Measurements from ENCODE around the gene TOX2.

The TOX2 gene

DNA sequence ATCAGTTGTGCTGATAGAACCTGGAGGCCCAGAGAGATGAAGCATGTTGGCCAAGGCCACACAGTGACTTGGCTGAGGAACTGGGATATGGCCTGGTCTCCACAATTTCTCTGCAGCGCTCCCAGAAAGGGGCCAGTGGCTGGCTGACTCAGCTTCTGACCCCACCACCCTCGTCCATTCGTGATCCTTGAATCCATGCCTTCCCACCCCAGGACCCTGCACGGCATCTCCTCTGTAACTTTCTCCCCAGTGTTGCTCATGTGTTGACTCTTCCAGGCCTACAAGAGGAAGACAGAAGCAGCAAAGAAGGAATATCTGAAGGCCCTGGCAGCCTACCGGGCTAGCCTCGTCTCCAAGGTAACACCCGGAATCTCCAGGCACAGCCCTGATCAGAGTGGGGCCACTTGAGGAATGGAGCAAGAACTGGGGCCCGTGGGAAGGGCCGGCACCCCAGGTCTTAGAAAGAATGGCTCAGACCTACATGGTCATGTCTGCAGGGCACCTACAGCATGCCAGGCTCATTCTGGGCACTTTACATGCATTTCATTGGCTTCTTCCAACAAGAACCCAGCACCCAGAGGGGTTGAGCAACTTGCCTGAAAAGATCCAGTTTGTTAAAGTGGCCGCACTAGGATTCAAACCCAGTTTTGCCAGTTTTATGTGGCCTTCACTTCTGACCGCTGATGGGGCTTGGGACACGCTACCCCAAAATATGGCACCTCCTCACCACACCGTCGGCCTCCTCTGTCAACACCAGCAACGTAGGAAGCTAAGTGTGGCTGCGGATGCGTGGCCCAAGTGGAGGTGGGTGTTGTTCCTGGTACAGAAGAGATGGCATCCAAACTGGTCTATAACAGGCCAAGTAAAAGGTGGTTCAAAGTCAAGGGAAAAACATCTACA, 150.1 kb downstream of the TOX2 start:
- no peak for DNase-seq (ENCODE audit: low spot score)

DNA sequence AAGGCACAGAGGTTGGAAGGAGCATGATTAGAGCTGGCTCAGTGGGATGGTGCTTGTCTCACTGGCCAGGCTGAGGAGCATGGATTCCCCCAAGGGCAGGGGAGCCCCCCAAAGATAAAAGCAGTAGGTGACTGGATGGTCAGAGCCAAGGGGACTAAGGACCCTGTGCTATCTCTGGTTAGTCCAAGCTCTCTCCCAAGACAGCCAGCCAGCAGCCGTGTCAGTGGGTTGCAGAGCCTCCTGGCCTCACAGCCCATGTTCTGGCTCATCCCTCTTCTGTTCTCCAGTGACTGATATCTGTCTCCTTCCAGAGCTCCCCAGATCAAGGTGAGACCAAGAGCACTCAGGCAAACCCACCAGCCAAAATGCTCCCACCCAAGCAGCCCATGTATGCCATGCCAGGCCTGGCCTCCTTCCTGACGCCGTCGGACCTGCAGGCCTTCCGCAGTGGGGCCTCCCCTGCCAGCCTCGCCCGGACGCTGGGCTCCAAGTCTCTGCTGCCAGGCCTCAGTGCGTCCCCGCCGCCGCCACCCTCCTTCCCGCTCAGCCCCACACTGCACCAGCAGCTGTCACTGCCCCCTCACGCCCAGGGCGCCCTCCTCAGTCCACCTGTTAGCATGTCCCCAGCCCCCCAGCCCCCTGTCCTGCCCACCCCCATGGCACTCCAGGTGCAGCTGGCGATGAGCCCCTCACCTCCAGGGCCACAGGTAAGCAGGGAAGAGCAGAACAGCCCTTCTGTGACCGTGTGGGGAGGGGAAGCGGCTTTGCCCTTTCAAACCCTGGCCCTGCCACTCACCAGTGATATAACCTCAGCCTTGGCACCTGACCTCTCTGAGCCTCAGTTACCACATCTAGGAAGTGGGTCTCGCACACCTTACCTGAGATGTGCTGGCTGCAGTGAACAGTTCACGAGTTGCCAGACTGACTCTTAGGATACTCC, 151.0 kb downstream of the TOX2 start:
- DNase-seq (ENCODE audit: low spot score) = no peak

DNA sequence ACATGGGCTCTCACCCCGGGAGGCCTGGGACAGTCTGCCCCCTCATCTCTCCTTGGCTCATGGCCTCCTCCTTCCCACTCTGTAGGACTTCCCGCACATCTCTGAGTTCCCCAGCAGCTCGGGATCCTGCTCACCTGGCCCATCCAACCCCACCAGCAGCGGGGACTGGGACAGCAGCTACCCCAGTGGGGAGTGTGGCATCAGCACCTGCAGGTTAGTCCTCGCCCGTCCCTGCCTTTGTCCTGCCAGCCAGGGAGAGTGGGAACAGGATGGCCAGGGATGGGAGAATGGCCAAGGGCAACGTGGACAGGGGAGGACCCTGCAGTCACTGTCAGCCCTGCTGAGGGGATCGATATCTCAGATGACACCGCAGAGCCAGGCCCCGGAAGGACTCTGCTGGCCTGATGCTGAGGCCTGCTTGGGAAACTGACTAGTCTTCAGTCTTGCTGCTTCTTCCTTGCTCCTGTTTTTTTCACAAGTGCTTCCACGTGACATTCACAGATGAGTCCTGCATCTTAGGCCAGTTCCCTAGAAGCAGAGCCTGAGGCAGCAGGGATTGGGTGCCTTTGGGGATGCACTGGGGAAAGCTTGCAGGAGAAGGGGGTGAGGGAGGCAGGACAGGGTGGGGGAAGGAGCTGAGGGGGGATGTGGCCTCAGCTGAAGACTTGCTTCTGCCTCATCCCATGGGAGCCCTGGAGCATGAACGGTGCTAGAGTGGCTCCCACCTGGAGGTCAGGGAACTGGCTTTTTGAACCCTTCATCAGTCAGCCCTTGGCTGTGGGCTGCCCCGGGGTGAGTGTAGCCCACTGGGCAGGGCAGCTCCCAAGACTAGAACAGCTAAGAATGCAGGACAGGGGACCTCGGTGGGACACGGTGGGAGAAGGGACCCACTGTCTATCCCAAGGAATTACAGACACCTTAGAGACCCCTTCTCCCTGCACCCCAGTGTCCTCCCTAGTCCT, 152.3 kb downstream of the TOX2 start:
- DNase-seq (ENCODE audit: low spot score) = no peak

DNA sequence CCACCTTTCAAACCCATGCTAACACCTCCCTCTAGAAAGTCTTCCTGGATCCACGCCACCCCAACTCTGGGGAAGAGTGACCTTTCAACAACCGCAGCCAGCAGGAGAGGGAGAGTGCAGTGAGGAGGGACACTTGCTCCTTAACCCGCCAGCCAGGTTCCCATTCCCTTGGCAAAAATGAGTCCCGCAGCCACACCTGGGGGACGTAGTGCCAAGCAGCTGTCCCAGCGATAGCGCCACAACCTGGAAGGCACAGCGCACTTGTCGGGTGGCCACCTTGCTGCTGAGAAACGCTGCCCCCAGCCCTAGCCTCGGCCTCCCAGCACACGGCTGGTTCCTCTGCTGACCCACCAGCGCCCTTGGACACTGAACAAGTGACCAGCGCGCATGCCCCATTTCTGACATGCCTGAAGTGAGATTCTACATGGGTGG, 153.0 kb downstream of the TOX2 start:
- no peak for DNase-seq (ENCODE audit: low spot score)

DNA sequence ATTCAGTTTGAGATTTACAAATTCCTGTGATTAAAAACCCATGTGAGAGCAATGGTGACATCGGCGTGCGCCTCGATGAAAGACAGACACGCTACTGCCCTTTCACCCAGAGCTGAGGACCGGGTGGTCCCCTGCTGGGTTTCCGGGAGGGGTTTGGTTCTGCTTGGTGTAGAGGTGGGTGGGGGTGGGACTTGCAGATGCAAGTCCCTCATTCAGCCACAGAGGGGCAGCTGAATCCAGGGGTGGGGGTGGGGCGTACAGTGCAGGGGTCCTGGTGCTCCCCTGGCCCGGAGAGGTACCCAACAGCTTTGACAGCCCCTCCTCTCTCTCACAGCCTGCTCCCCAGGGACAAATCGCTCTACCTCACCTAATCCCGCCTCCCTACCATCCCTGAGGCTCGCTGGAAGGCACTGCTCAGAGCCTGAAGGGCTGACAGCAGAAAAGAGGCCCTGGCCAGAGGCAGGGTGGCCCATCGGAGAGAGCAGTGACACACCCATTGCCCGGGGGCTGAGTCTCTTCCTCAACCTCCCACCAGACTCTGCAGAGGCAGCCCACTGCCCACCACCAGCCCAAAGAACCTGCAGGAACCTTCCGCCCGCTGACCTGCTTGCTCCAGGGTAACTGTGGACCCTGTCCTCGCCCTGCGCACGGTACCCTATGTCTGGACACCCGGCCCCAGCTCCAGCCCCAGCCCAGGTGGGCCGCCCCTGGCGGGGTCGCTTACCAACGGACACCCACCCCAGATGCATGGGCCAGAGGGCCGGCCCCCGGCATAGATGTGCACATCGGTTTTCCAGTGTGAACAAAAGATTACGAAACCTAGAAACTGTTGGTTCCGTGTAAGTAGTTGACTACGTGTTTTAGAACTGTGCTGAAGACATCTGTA, 153.9 kb downstream of the TOX2 start:
- DNase-seq (ENCODE audit: low spot score) = no peak

DNA sequence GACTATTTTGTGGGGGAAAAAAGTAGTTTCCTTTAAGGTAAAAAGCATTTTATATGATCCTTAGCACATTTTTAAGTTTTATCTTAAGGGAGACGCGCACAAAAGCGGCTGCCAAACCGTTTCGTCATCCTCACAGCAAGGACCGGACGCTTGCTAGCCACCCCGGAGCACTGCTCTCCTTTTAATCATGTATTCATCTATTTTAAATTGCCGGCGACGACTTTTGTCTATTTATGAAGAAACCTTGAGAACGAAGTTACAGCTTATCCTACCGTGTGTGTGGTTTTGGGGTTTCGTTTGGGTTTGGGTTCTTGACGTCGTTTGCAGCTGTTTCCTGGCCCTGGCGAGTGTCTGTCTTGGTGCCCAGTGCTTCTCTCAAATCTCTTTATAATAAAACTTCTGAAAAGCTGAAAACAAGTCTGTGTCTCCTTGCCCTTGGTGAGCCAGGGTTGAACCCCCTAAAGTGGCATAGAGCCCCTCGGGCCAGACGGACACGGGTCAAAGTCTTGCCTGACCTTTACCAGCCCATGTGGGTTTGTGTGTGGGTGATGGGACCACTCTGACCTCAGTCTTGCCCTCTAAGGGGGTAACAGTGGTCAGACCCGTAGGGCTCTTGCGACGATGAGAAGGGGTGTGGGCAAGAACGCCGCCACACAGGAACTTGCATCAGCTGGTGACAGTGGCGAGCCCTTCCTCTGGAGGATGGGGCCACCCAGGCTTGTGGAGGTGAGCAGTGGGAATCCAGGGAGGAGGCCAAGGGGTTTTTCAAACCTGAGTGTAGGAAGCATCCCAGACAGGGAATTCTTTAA, 154.8 kb downstream of the TOX2 start:
- no peak for DNase-seq (ENCODE audit: low spot score)

DNA sequence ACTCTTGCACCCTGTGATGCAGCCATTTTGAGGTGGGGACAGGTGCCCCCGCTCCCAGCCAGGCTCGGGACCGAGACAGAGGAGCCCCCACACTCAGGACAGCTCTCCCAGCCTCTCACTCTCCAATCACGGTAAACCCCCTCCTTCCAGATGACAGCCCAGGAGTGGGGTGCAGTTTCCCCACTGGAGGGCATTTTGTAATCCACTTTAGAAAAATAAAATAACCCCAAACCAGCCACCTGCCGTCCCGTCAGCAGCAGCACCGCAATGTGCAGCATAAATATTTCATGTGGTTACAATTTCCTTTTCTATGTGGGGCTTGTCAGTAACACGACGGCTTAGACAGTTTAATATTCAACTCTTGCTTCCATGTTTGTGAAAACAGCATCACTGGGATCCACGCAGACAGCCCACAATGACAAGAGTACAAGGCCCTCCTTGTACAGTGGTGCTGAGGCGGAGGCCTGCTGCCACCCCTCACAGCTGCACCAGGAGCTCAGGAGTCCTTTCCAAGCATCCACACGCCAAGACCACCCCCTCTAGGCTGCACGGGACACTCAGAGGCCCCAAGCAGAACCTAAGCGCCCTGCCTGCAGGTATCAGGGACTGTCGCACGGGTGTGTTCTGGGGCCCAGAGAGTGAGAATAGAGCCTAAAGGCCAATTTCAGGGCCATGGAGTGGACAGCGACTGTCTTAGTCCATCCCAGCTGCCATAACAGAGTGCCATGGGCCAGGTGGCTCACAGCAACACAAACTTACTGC, 155.7 kb downstream of the TOX2 start:
- no peak for DNase-seq (ENCODE audit: low spot score)

DNA sequence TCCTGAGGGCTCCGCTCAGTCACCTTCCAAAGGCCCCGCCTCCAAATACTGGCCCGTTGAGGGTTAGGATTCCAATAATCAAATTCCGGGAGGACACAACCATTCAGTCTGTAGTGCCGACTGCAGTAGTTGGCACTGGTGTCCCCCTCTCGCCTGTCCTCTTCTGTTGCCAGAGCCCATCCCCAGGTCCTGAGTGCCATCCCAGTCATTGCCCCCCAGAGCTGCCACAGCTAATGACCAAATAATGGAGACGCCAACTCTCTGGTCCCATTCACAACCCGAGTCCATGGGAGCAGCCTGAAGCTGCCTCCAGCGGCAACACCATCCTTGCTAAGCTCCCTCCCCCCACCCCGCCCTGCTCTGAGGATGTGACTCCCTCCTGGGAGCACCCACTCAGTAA, 156.4 kb downstream of the TOX2 start:
- DNase-seq (ENCODE audit: low spot score) = no peak

DNA sequence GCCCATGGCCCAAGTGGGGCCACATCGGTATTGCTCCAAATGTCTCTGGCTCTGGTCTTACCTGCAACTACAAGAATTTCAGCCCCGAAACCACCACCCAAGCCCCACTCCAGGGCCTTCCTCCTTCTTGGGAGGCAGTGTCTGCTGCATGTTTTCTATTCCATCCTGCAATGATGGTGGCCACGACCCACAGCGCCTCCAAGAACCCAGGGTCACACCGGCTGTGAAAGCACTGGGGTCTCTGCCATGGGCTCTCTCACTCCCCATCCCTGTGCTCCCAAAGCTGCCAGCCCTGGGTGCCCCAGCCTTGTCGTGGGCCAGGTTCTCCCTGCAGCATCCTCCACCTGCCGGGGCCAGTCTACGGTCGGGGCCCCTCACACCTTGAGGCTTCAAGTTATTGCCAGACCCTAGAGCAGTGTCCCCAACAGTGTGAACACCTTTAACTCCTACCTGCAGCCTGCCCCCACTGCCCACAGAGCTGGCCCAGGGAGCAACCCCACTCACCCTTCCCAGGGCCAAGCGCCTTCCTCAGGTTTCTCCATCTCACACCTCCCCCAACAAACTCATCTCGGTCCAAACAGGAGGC, 157.0 kb downstream of the TOX2 start:
- DNase-seq (ENCODE audit: low spot score) = no peak

DNA sequence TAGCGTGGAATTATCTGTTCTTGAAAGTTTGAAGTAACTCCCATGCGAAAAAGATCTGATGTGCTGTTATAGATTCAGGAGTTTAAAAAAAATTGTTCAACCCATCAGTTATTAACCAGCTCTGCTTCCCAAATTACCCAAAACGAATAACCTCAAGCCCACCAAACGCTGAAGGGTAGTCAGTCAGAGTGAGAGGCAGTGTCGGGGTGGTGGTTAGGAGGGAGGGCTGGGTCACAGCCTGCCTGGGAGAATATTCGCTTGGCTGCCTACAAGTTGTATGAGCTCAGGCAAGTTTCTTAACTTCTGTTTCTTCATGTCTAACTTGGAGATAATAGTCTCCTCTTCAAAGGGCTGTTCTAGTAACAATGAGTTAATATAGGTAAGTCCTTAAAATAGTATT, 157.7 kb downstream of the TOX2 start:
- DNase-seq (ENCODE audit: low spot score) = no peak

DNA sequence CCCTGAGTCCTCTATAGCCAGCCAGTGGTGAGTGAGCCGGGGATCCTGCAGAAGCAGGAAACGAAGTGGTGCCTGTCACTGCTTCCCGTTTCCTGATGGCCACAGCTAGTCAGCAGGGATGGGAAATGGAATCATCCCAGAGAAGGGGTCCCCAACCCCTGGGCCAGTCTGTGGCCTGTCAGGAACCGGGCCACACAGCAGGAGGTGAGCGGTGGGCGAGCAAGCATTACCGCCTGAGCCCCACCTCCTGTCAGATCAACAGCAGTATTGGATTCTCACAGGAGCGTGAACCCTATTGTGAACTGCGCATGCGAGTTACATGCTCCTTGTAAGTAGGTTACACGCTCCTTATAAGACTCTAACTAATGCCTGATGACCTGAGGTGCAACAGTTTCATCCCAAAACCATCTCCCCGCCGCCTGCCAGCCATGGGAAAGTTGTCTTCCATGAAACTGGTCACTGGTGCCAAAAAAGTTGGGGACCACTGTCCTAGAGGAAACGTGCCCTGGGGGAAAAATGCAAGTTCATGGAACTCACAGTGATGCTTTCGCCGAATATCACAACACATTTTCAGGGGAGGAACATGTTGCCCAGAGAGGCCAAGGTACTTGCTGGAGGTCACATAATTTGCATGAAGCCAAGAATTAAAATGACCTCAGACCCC, 158.5 kb downstream of the TOX2 start:
- no peak for DNase-seq (ENCODE audit: low spot score)

DNA sequence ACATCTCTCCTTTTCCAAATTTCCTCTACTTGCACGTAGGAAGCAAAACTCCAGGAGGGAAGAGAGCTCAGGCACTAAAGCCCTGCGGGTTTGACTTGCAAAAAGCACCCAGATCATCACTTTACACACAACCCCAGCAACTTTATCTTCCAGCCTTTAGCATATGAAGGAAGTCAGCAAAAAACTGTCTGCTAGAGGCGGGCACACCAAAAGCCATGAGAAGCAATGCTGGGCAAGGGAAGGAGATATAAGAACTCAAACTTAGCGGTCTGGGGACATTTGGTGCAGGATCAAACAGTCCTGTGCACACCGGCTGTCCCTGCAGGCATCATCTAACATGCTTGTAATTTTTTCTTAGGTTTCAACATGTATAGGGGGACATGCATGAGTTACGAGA, 159.0 kb downstream of the TOX2 start:
- DNase-seq (ENCODE audit: low spot score) = no peak

DNA sequence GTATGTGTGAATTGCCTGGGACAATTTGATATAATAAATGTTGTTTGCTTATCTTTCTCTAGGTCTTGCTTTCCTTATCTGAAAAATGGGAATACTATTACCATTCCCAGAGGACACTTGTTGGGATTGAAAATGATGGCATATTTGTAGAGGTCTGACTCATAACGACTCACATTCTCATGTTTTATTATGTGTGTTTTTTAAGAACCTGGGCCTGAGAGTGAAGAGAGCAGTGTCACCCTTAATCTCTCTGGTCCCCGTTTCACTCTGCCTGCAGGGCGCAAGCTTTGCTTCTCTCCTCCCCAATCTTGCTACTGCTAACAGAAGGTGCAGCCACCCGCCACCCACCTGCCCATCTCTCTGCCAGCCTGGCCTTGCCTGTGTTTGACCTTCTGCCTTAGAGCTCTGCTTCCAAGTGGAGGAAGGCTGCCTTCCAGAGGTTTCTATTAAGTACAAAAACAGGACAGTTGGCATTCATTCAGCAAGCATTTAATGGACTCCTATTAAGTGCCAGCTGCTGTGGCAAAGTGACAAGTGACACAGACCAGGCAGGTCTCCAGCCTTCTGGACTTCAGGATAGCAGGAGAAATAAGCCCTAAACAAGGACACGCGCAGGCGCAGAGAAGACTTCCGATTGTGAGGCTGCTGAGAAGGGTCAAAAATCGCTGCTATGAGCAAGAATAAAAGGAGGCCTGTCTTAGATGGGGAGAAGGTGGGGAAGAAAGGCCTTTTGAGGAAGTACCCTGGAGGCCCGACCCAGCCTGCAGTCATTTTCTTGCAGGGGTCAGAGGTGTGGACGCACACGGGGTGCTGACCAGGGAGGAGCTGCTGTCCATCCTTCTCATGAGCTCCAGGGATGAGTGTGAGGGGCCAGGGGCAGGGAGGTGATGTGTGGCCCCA, 159.8 kb downstream of the TOX2 start:
- DNase-seq (ENCODE audit: low spot score) = peak; percentile 36

DNA sequence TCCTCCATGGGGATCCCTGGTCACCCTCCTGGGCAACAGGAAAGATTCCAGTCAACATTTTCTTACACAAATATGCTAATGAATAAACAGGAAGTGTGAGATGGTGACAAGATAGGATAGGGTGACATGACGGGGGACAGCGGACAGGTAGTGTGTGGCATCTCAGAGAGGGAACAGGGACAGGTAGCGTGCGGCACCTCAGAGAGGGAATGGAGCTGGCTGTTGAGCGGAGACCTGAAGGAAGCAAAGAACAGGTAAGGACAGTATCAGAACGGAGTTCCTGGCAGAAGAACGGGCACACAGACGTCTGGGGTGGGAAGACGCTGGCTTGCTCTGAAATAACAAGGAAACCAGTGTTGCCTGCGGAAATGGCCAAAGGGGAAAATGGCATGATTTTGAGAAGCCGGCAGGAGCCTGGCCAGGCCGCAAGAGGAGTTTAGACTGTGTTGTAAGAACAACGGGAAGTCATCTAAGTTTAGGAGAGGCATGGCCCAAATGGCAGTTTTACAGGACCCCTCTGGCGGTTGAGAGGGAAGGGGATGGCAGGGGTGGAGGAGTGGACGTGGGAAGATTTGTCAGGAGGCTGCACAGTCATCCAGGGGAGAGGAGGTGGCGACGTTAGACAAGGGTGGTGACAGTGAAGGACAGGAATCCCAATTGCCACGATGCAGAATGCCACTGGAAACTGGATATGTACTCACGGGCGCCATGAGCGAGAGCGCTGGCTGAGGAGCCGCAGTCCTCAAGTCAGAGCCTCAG, 160.7 kb downstream of the TOX2 start:
- no peak for DNase-seq (ENCODE audit: low spot score)

DNA sequence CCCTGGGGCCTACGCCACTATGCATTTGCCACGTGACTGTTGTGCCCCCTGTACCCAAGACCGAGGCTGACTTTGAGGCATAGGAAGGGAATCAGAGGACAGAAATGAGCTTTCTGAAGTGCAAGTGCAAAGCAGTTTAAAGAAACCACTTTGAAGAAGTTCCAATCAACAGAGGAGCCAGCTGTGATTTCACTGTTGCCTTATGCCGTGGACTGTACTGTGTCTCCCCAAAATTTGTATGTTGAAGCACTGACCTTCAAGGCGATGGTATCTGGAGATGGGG, 161.2 kb downstream of the TOX2 start:
- DNase-seq (ENCODE audit: low spot score) = no peak

DNA sequence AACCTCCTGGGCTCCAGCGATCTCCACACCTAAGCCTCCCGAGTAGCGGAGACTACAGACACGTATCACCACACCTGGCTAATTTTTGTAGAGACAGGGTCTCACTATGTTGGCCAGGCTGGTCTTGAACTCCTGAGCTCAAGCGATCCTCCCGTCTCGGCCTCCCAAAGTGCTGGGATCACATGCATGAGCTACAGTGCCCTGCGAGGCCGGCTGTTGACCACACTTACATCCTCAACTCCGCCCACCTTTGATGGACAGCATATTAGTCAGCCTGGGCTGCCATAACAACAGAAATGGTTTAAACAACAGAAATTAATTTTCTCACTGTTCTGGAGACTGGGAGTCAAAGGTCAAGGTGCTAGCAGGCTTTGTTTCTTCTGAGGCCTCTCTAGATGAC, 164.6 kb downstream of the TOX2 start:
- DNase-seq (ENCODE audit: low spot score) = no peak

DNA sequence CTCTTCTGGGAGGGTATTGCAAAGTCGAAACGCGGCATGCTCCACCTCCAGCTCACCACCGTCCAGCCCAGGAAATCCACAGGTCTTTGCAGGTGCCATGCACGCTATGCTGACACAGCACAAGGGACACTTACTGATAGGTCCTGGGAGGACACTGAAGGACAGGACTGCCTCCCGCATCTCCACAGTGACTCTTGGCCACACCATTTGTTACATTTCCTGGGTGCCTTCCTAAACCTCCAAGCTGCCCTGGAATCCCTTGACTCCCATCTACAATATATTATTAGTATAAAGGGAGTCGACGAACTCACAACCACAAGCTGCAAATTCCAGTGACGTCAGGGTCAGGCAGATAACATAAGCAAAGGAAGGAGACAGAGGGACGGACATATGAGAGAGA, 165.4 kb downstream of the TOX2 start:
- DNase-seq (ENCODE audit: low spot score) = no peak

All from cerebellar cortex (tissue), 1 donor.